SKM-1 treated with dmso at 0.1 percent for 144 hours (cell line): ENCODE results near the gene AFG3L2.

ENCODE experiments used
- DNase-seq: peaks from one replicate; lab custom pipeline; 2025; ENCODE audit not compliant: unreplicated experiment; lab: John Stamatoyannopoulos, UW

The AFG3L2 gene

GRCh38 chr18:12327510-12328178, 49.4 kb downstream of the AFG3L2 start:
- DNase-seq = peak; percentile 80

- no peak for DNase-seq
These were observed 50.1 kb downstream of the AFG3L2 start for GRCh38 chr18:12326711-12327460.

- no peak for DNase-seq
These were observed 51.2 kb downstream of the AFG3L2 start for GRCh38 chr18:12325726-12326245.

GRCh38 chr18:12324991-12325725, 51.9 kb downstream of the AFG3L2 start:
- no peak for DNase-seq

GRCh38 chr18:12321333-12321732, 55.7 kb downstream of the AFG3L2 start:
- DNase-seq = no peak

GRCh38 chr18:12318857-12319256, 58.2 kb downstream of the AFG3L2 start:
- DNase-seq = no peak

- no peak for DNase-seq
These were observed 58.7 kb downstream of the AFG3L2 start for GRCh38 chr18:12318334-12318697.

- DNase-seq = no peak
These were observed 59.2 kb downstream of the AFG3L2 start for GRCh38 chr18:12317664-12318333.

GRCh38 chr18:12315911-12316310, 61.1 kb downstream of the AFG3L2 start:
- DNase-seq = no peak

- no peak for DNase-seq
These were observed 61.5 kb downstream of the AFG3L2 start for GRCh38 chr18:12315490-12315889.

- DNase-seq = no peak
These were observed 62.3 kb downstream of the AFG3L2 start for GRCh38 chr18:12314591-12315305.

- no peak for DNase-seq
These were observed 63.3 kb downstream of the AFG3L2 start for GRCh38 chr18:12313530-12314245.

GRCh38 chr18:12312976-12313375, 64.1 kb downstream of the AFG3L2 start:
- DNase-seq = no peak

GRCh38 chr18:12310762-12311161, 66.3 kb downstream of the AFG3L2 start:
- no peak for DNase-seq

GRCh38 chr18:12309683-12310198, 67.3 kb downstream of the AFG3L2 start:
- DNase-seq = no peak

GRCh38 chr18:12308386-12309100, 68.5 kb downstream of the AFG3L2 start:
- DNase-seq = peak; percentile 56

- peak; percentile 56 for DNase-seq
These were observed 69.2 kb downstream of the AFG3L2 start, which contains the start of gene TUBB6 for GRCh38 chr18:12307701-12308385. TUBB6 (plus strand) TSS chr18:12308241; CDS start chr18:12308293, 52 bp downstream.
